ENCODE data around the gene SPATA31C2.
"Not testable (repeated sequence)": the region's sequence is repeated elsewhere in the genome, so short reads cannot be mapped to it uniquely, and the experiment has no call there.

SPATA31C2 gene

GRCh38 chr9:88138375-88138774, at the start of gene SPATA31C2:
Gene SPATA31C2, minus strand, starts transcription at chr9:88138475. Its CDS starts 29 bp downstream, at chr9:88138446.
- DNase-seq (ENCODE audit: low spot score): not testable (repeated sequence)

- DNase-seq (ENCODE audit: low spot score): no peak
These were observed 49.4 kb upstream of the SPATA31C2 start for GRCh38 chr9:88187631-88188030.

- DNase-seq (ENCODE audit: low spot score): no peak
These were observed 48.3 kb upstream of the SPATA31C2 start for GRCh38 chr9:88186495-88187110.

DNA sequence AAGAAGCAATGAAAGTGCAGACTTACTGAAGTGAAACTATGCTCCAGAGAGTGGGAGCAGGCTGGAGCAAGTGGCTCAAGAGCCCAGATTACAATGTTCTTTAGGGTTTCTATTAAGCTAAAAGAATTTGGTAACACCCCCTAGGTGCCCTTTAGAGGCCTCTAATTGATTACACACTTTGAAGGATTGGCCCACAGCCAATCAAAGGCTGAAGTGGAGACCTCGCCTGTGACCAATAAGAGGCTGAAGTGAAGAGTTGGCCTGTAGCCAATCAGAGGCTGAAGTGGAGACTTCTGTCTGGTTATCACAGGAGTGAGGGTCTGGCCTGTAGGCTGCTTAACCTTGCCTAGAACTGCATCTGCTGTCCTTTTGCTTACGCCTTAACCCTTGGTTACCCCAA, 46.7 kb upstream of the SPATA31C2 start:
- DNase-seq (ENCODE audit: low spot score): no peak

- peak; percentile 16 for DNase-seq (ENCODE audit: low spot score)
These were observed 45.7 kb upstream of the SPATA31C2 start for GRCh38 chr9:88183798-88184495.

- no peak for DNase-seq (ENCODE audit: low spot score)
These were observed 44.2 kb upstream of the SPATA31C2 start for GRCh38 chr9:88182501-88182900.

DNA sequence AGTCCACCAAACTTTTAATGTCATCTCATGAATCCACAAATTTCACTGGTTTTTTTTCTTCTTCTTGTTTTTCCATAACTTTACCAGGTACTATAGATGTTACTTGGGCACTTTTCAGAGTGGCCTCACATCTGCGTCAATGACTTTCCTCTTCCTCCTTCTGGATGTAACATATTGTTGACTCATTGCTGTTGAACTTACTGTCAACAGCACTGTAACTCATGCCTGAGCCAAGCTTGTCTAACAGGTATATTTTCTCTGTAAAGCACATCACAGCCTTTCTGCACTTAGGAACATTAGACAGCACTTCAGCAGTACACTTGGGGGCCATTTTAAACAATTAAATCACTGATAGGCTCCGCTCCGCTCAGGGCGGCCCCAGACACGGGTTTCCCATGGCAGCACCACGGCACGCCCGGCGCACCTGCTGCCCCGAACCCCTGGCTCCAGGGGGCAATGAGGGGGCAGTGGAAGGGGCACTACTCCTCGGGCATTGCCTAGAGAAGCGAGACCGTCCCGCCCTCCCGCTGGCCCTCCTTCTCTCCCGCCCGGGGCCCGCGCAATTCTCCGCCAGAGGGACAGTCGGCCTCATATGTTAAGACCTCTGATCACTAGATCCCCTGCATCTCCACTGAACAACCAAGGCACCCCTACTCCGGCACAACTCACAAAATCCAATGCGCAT, 41.9 kb upstream of the SPATA31C2 start:
- no peak for DNase-seq (ENCODE audit: low spot score)

GRCh38 chr9:88179062-88179521, 40.8 kb upstream of the SPATA31C2 start:
- DNase-seq (ENCODE audit: low spot score): peak; percentile 18

DNA sequence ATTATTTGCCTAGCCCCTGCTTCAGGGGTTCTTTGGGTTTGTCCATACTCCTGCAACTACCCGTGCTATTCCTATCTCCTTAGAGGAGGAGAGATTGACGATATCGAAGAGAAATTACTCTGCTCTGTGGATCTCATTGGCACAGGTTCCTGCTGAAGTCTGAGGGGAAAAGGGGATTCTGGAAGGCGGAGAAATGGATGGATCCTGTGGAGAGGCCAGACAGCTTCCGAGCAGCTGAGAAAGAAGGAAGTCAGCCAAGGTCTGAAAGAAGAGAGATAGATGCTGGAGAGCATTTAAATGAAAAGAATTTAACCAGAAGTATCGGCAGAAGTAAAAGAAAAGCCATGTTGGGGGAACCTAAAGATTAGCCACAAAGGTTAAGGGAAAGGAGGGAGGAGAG, 40.4 kb upstream of the SPATA31C2 start:
- DNase-seq (ENCODE audit: low spot score): no peak

DNA sequence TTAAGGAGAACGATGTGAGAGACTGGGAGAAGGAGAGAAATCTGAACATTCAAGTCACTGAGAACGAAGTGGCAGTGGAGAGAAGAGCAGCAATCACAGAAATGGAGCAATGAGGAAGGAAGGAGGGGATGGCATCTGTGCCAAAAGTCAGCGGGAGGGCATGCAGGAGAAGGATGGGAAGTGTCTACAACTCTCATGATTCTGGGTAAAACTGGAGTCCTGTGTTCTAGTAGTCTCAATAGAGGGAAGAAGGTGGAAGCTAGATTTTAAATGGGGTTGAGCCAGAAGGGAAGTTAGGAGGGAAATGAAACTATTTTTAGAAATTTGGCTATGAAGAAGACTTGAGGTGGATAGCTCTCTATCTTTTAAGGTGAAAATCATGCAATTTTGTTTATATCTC, 39.1 kb upstream of the SPATA31C2 start:
- peak; percentile 66 for DNase-seq (ENCODE audit: low spot score)

DNA sequence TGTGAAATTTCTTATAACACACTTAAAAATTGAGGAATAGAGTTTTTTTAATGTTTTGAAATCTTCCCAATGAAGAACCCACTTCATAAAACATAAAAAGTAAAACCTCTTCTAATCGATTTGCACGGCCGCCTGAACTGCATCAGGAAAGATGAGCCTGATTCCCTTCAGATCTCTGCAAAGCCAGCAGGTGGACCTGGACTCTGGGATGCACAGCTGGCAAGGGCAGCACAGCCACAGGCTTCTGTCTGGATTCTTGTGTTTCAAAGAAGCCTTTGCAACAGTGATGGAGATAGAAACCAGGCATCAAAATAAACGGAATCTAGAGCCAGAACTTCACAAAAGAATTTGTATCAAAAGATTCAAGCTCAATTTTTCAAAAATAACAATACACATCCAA, 36.0 kb upstream of the SPATA31C2 start:
- no peak for DNase-seq (ENCODE audit: low spot score)

GRCh38 chr9:88173378-88173999, 35.2 kb upstream of the SPATA31C2 start:
- peak; percentile 21 for DNase-seq (ENCODE audit: low spot score)

- no peak for DNase-seq (ENCODE audit: low spot score)
These were observed 31.4 kb upstream of the SPATA31C2 start for GRCh38 chr9:88169700-88170099.

GRCh38 chr9:88168564-88168963, 30.3 kb upstream of the SPATA31C2 start:
- no peak for DNase-seq (ENCODE audit: low spot score)

- DNase-seq (ENCODE audit: low spot score): no peak
These were observed 28.4 kb upstream of the SPATA31C2 start for GRCh38 chr9:88166660-88167059.

GRCh38 chr9:88164850-88165249, 26.6 kb upstream of the SPATA31C2 start:
- no peak for DNase-seq (ENCODE audit: low spot score)

- no peak for DNase-seq (ENCODE audit: low spot score)
These were observed 22.9 kb upstream of the SPATA31C2 start for GRCh38 chr9:88161144-88161543.

- DNase-seq (ENCODE audit: low spot score): no peak
These were observed 5.8 kb upstream of the SPATA31C2 start for GRCh38 chr9:88143957-88144625.

- DNase-seq (ENCODE audit: low spot score): no peak
These were observed 4.9 kb upstream of the SPATA31C2 start for GRCh38 chr9:88143179-88143578.

GRCh38 chr9:88133552-88133951, 4.7 kb downstream of the SPATA31C2 start:
- not testable (repeated sequence) for DNase-seq (ENCODE audit: low spot score)

DNA sequence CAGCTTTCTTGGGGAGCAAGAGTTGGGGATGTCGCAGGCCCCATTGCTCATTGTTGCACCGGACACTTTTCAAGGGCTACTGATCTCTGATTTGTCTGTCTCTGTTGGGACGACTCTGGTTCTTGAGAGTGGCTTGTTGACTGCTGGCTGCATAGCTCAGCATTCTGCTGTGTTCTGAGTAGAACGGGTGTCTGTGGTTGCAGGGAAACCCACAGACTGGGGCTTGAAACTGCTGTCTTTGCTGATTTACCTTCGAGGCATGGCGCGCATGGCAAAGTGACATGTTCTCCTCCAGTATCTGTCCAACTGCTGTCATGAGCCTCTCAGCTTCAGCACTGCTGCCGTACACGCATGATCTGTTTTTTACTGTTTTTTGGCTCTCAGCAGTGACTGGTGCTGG, 8.7 kb downstream of the SPATA31C2 start:
- not testable (repeated sequence) for DNase-seq (ENCODE audit: low spot score)

DNA sequence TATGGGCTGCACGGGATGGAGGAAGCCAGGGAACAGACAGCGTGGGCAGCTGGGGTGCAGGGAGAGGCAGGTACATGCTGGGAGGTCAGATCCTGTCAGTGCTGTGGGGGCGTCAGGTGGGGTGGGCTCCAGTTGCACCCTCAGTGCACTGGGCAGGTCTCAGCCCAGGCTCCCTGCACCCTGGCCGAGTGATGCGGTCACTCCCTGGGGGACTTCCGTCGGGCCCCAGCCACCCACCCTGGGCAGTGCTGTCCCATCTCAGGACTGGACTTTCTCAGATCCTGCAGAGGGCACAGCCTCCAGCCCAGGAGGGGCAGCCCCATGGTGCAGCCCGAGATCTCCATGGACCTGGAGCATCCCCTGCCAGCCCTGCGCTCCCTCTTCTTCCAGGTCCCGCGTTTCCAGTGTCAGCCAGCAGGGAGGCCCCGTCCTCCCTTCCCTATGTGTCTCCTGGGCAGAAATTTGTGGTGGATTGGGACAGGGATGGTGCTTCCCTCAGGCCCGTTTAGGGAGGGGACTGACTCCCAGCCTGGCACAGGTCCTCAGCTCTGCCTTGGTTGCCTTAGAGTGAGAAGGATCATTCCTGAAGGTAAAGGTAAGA, 10.5 kb downstream of the SPATA31C2 start:
- DNase-seq (ENCODE audit: low spot score): not testable (repeated sequence)

Measured in Ammon's horn (tissue), 1 donor.